Vagina (tissue), 2 donors: ENCODE measurements around the gene JAGN1.

Experiments used
- POLR2A ChIP-seq, 2 donors: fragments of 450-650 bp; IDR thresholded peaks; one replicate each; pipeline ENCODE4 v1.6.1; 2017; ENCODE audit warnings: antibody characterized with exemption in 2 of 2, mild to moderate bottlenecking in 2 of 2, moderate library complexity in 2 of 2
- TF ChIP-seq, protein P1 (sequence below), 3 experiments: fragments of 450-650 bp in 2 of 3; fragments of 200-600 bp in 1 of 3; sonication (generic) in 1 of 3; IDR thresholded peaks; one replicate each; pipeline ENCODE4 v1.5.1; 2017 to 2019; ENCODE audit warnings: antibody characterized with exemption in 3 of 3, mild to moderate bottlenecking in 2 of 3, moderate library complexity in 2 of 3

DNA sequence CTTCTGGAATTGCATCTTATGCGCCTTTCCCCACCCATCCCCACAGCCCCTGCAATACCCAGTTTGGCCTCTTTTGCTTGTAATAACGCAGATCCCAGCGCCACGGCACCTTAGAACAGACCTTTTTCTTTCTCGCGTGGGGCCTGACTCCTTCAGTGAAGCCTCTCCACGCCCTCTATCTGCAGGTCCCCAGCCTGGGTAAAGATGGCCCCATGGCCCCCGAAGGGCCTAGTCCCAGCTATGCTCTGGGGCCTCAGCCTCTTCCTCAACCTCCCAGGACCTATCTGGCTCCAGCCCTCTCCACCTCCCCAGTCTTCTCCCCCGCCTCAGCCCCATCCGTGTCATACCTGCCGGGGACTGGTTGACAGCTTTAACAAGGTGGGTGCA is 43.8 kb downstream of the JAGN1 start:
- TF ChIP-seq, protein P1, sequence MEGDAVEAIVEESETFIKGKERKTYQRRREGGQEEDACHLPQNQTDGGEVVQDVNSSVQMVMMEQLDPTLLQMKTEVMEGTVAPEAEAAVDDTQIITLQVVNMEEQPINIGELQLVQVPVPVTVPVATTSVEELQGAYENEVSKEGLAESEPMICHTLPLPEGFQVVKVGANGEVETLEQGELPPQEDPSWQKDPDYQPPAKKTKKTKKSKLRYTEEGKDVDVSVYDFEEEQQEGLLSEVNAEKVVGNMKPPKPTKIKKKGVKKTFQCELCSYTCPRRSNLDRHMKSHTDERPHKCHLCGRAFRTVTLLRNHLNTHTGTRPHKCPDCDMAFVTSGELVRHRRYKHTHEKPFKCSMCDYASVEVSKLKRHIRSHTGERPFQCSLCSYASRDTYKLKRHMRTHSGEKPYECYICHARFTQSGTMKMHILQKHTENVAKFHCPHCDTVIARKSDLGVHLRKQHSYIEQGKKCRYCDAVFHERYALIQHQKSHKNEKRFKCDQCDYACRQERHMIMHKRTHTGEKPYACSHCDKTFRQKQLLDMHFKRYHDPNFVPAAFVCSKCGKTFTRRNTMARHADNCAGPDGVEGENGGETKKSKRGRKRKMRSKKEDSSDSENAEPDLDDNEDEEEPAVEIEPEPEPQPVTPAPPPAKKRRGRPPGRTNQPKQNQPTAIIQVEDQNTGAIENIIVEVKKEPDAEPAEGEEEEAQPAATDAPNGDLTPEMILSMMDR (IDR thresholded peaks at IDR 0.05) = no peak
- no peak for TF ChIP-seq POLR2A (IDR thresholded peaks at IDR 0.05)
